ENCODE data around the gene THAP7. TPM values are rescaled to one million over a fixed set of nuclear protein-coding genes. Genes with fewer than 3 reads are reported as not detected.

The THAP7 gene
- total RNA-seq, 1 experiment from 2014 or later, result 19.3 TPM

DNA sequence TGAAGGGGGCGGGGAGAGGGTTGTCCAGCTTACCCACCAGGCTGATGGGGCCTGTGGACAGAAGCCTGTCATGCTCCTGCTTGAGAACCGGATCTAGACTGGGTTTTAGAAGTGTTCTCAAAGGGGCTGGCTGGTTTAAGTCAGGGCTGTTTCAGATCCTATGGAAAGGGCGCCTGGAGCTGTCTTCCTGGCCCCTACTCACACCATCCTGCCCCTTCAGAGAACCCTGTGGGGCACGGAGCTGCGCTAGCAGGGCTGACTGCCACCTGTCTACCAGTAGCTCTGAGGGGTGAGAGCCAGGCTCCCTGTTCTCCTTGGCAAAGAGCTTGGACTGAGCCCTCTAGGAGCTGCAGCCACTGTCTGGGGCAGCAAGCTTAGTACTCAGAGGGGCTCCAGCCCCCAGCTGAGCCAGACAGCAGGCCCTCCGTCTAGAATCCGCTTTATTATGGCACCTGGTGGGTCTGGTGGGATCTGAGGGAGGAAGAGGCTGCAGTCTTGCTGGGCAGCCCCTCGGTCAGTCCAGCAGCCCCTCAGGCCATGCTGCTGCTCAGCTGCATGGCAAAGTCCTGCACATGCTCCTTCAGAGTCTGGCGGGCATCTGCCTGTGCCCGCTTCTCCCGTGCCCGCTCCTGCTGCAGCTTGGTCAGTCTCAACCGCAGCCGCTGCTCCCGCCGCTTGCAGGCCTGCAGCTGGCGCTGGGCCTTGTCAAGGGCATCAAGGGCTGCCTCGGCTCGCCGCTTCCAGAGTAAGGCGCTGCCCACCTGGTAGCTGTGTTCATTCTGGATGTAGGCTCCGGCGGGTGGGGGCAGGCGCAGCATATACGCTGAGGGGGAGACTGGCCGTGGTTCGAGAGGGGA is 2.3 kb downstream of the THAP7 start (continued):
- TF ChIP-seq, protein P1, sequence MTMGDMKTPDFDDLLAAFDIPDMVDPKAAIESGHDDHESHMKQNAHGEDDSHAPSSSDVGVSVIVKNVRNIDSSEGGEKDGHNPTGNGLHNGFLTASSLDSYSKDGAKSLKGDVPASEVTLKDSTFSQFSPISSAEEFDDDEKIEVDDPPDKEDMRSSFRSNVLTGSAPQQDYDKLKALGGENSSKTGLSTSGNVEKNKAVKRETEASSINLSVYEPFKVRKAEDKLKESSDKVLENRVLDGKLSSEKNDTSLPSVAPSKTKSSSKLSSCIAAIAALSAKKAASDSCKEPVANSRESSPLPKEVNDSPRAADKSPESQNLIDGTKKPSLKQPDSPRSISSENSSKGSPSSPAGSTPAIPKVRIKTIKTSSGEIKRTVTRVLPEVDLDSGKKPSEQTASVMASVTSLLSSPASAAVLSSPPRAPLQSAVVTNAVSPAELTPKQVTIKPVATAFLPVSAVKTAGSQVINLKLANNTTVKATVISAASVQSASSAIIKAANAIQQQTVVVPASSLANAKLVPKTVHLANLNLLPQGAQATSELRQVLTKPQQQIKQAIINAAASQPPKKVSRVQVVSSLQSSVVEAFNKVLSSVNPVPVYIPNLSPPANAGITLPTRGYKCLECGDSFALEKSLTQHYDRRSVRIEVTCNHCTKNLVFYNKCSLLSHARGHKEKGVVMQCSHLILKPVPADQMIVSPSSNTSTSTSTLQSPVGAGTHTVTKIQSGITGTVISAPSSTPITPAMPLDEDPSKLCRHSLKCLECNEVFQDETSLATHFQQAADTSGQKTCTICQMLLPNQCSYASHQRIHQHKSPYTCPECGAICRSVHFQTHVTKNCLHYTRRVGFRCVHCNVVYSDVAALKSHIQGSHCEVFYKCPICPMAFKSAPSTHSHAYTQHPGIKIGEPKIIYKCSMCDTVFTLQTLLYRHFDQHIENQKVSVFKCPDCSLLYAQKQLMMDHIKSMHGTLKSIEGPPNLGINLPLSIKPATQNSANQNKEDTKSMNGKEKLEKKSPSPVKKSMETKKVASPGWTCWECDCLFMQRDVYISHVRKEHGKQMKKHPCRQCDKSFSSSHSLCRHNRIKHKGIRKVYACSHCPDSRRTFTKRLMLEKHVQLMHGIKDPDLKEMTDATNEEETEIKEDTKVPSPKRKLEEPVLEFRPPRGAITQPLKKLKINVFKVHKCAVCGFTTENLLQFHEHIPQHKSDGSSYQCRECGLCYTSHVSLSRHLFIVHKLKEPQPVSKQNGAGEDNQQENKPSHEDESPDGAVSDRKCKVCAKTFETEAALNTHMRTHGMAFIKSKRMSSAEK (CRISPR knock-in tag; IDR thresholded peaks at IDR 0.05; ENCODE audit: borderline replicate concordance), result no peak

DNA sequence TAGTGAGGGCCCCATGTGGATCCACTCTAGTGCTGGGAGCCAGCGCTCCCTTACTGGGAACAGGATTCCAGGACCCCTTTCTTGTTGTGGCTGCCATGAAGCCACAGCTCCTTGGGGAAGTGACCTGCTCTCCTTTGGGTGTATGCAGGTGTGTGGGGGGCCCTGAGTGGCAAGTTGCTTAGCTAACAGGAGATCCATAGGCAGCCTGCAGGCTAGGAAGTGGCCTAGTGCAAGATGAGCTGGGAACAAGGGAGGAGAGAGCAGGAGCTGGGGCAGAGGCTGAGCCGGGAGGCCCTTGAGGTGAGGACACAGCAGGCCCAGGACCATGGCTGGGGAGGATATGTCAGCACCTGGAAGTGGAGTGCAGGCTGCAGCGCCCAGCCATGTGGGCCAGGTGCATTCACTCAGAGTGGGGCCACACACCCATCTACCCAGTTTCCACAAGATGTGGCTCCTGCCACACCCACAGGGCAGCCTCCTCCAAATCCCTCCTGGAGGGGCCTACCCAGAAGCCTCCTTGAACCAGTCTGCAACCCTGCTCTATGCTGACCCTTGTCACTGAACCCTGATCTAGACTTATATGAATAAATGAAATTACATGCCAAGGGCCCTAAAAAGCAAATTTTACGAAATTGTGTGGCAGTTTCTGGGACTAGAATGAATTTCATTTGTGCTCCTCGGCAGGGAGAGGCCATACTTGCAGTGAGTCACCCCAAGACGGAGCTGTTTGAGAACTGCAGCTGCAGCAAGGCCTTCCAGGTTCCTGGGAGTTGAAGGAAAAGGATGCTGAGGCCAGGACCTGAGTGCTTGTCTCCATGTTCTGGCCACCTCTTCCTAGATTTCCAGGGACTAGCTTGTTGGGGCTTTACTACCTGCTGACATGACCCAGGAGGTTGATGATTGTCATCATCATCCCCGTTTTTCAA is 3.2 kb downstream of the THAP7 start:
- 0 out of 2 replicates have a peak overlapping the region, but pooled peaks have one; percentile 32 for H3K27ac Mint-ChIP-seq
- ChIA-PET CTCF (interaction anchor here (0.6 to 1.0 kb wide), 3 partner anchors 17 to 42 kb away, joined by 3 to 4 read pairs (median 3); partner anchors contain the start of gene LZTR1), POLR2A (interaction anchor here (1.1 kb wide), 1 partner anchor 9 kb away, joined by 3 read pairs; no protein-coding TSS in a partner anchor)
- no peak overlapping the region for H3K4me3 Mint-ChIP-seq
- no peaks in the 10 kb centered on the region for H3K27me3 Mint-ChIP-seq (ENCODE audit: low read depth)
- DNase-seq (ENCODE audit: low spot score), result no peak
- no peak for ATAC-seq
- no peaks in the 10 kb centered on the region for H3K36me3 Mint-ChIP-seq
- H3K4me1 Mint-ChIP-seq, result peaks cover 18% of the 10 kb centered on the region
- TF ChIP-seq NFE2L1 (CRISPR knock-in tag; IDR thresholded peaks at IDR 0.05), result peak; percentile 30; the same call in 1 of the 2 replicates
- TF ChIP-seq ZNF138 (CRISPR knock-in tag; conservative IDR thresholded peaks at IDR 0.05), result no peak
- TF ChIP-seq ATF6 (CRISPR knock-in tag; IDR thresholded peaks at IDR 0.05), result no peak
- TF ChIP-seq MYBL2 (CRISPR knock-in tag; IDR thresholded peaks at IDR 0.05), result no peak
- no peak for TF ChIP-seq PREB (CRISPR knock-in tag; IDR thresholded peaks at IDR 0.05; ENCODE audit: borderline replicate concordance)
- H3K9me3 Mint-ChIP-seq, result no peaks in the 10 kb centered on the region

DNA sequence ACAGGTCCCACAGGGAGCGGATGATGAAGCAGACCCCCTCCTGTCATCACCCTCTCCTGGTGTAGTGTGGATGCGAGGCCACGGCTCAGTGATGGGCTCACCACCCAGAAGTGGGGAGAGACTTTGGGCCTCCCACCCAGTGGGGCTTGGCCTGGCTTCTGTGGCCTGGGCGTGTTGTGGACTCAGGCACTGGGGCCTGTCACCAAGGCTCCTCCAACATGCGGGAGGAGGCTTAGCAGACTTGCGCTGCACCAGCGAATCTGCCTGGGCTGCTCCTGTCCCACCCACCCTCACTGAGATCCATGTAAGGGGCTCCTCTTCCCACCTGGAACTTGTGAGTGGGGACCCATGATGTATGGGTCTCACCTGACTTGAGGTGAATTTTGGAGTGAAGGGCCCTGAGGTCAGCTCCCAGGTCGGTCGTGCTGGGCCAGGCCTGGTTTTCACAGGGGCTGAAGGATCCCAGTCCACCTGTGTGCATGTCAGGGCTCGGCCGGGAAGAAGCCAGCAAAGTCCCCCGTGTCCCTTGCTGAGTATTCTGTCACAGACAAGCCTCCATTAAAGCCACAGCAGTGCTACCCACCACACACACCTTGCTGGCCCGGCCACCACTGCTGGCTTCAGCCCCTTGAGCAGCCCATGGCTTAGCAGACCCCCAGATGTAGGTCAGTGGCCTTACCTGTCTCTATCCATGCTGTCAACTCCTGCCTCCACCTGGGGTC is 4.2 kb downstream of the THAP7 start:
- H3K27me3 Mint-ChIP-seq (ENCODE audit: low read depth), result no peaks in the 10 kb centered on the region
- H3K4me3 Mint-ChIP-seq, result no peak overlapping the region
- CTCF ChIA-PET, result interaction anchor here (0.8 kb wide), 1 partner anchor 35 kb away, joined by 4 read pairs; no protein-coding TSS in a partner anchor
- TF ChIP-seq, protein P2, sequence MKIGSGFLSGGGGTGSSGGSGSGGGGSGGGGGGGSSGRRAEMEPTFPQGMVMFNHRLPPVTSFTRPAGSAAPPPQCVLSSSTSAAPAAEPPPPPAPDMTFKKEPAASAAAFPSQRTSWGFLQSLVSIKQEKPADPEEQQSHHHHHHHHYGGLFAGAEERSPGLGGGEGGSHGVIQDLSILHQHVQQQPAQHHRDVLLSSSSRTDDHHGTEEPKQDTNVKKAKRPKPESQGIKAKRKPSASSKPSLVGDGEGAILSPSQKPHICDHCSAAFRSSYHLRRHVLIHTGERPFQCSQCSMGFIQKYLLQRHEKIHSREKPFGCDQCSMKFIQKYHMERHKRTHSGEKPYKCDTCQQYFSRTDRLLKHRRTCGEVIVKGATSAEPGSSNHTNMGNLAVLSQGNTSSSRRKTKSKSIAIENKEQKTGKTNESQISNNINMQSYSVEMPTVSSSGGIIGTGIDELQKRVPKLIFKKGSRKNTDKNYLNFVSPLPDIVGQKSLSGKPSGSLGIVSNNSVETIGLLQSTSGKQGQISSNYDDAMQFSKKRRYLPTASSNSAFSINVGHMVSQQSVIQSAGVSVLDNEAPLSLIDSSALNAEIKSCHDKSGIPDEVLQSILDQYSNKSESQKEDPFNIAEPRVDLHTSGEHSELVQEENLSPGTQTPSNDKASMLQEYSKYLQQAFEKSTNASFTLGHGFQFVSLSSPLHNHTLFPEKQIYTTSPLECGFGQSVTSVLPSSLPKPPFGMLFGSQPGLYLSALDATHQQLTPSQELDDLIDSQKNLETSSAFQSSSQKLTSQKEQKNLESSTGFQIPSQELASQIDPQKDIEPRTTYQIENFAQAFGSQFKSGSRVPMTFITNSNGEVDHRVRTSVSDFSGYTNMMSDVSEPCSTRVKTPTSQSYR (CRISPR knock-in tag; IDR thresholded peaks at IDR 0.05), result no peak
- TF ChIP-seq OVOL2 (CRISPR knock-in tag; IDR thresholded peaks at IDR 0.05; ENCODE audit: borderline replicate concordance) (no peak), NFE2L1 (CRISPR knock-in tag; IDR thresholded peaks at IDR 0.05) (no peak), NR3C1 (CRISPR knock-in tag; conservative IDR thresholded peaks at IDR 0.05; ENCODE audit: low read depth) (no peak), PRDM15 (CRISPR knock-in tag; IDR thresholded peaks at IDR 0.05) (peak; percentile 72; the same call in 1 of the 2 replicates)
- H3K36me3 Mint-ChIP-seq, result no peaks in the 10 kb centered on the region
- no peak overlapping the region for H3K27ac Mint-ChIP-seq
- POLR2A ChIA-PET, result no interaction called here
- H3K4me1 Mint-ChIP-seq, result peaks cover 9% of the 10 kb centered on the region
- no peak for DNase-seq (ENCODE audit: low spot score)
- no peak for ATAC-seq
- H3K9me3 Mint-ChIP-seq, result no peaks in the 10 kb centered on the region

Measured in WTC11 (cell line).